ENCODE data around the gene CIAPIN1.
A peak's percentile ranks its signal among the peaks of the same experiment; 100 is the strongest.
"Not testable (repeated sequence)": the region's sequence is repeated elsewhere in the genome, so short reads cannot be mapped to it uniquely, and the experiment has no call there.

Gene CIAPIN1

DNA sequence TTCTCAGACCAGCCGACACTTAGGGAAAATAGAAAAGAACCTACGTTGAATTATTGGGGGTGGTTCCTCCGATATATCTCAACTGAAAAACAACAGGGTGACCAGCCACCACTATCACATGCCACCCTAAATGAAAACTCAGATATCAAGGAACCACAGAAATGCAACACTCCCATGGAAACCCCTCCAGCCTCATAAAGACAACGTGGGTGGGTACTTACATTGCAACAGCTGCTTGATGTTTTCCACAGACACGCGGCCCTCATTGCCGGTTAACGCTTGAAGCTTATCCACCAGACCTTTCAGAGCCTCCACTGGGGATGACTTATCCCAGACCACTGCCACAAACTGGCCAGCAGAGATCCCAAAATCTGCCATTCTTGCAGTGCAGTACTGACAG is 6.6 kb downstream of the CIAPIN1 start:
- DNase-seq (ENCODE audit: low spot score) = not testable (repeated sequence)

DNA sequence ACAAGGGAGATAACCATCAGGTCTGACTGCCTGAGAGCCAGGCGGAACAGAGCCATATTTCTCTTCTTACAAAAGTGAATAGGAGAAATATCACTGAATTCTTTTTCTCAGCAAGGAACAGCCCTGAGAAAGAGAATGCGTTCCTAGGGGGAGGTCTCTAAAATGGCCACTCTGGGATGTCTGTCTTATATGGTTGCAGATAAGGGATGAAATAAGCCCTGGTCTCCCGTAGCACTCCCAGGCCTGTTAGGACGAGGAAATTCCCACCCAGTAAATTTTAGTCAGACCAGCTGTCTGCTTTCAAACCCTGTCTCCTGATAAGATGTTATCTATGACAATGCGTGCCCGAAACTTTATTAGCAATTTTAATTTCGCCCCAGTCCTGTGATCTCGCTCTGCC is 7.2 kb downstream of the CIAPIN1 start:
- not testable (repeated sequence) for DNase-seq (ENCODE audit: low spot score)

DNA sequence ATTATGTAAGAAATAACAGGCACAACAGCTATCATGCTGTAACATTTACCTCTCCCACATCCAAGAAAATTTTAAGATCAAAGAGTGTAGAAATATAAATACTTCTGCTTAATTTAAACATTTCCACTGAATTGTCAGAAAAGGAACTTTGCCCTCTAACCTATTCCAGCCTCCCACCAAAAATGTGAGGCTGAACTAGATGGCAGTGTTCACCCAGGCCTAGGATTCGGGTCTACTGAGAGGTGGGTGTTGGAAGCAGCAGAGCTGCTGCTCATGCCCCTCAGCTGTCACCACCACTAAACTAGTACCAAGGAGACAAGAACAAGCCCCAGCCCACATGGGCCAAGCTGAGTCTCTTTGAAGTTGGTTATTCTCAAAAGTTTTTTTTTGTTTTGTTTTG is 11.3 kb downstream of the CIAPIN1 start:
- no peak for DNase-seq (ENCODE audit: low spot score)

DNA sequence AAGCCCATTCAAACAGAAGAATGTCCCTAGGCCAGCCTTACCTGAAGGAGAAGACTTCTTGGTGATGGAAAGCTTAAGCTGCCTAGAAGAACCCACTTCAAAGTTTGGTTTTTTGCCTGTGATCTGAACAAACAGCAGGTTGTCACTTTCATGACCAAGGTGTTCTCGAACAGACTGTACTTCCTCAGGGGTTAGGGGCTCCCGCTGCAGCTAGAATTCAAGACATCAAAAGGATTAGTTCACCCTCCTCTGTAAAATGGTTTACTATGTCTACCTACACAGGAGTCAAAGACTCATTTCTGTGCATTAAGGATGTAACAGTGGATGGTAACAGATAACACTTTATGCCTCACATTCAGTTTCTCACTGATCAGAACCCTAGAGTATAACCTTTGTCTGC is 13.2 kb downstream of the CIAPIN1 start:
- DNase-seq (ENCODE audit: low spot score) = no peak

DNA sequence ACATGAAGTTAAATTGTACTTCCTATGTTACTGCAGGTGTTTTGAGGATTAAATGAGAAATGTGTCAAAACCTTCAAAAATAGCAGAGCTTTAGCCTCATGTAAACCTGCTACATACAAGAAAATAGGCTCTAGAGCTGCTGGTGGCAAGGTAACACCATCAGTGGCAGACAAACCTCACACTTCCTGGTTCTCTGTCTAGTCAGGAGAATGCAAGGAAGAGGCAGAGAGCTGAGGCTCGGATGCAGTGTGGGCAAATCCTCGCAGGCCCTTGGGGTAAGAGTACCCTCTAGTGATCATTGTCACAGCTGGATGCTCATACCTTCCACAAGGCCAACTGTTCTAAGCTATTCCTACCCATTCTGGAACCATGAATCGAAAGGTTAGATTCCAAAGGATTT is 14.2 kb downstream of the CIAPIN1 start:
- DNase-seq (ENCODE audit: low spot score) = no peak

DNA sequence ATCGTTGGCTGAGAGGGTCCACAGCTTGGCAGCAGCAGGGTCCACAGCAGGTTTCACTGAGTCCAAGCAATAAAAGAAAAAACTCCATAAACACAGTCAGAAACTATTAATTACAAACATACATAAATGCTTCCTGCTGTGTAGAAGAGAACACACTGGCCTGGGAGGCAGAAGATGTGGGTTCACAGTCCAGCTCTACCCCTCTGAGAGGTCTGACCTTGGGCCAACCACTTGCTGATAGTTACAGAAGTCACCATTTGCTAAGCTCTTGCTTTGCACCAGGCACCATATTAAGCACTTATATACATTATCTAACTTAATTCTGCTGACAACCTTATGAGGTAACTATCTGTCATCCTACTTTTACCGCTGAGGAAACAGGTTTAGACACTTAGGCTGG is 14.7 kb downstream of the CIAPIN1 start:
- no peak for DNase-seq (ENCODE audit: low spot score)

DNA sequence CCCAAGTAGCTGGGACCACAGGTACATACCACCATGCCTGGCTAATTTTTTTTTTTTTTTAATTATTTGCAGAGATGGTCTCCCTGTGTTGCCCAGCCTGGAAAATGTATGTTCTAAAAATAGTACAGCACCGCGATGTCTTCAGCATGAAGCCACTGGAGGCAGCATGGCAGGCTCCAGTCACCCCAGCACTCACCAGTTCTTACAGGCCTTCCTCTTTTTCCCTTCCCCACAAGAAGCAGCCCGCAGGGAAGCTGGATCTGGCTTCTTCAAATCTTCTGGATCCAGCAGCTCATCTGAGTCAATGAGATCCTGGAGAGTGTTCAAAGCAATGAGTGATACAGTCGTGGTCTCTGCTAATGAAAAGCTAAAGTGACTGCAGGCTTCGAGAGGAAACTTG is 16.2 kb downstream of the CIAPIN1 start:
- DNase-seq (ENCODE audit: low spot score) = no peak

DNA sequence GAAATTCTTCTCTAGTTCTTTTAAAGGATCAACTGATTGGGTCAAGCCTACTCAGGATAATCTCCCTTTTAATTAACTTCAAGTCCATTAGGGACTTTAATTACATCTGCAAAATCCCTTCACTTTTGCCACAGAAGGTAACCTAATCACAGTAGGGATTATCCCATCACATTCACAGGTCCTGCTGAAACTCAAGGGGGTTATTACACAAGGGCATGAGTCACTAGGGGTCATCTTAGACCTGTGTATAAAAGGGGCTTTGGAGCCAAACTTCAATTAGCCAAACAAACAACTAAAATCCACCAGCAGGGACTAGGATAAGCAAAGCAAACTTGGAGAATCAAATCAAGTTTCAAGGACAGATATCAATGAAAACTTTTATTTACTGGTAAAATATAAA is 19.4 kb downstream of the CIAPIN1 start:
- no peak for DNase-seq (ENCODE audit: low spot score)

DNA sequence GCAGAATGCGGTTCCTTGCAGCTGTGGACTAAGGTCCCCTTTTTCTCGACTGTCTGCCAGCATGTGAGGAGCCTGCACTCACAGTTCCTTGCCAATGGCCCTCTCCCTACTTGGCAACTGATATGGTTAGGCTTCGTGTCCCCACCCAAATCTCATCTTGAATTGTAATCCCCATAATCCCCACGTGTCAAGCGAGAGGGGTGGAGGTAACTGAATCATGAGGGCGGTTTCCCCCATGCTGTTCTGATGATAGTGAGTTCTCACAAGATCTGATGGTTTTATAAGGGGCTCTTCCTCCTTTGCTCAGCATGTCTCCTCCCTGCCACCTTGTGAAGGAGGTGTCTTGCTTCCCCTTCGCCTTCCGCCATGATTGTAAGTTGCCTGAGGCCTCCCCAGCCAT is 19.9 kb downstream of the CIAPIN1 start:
- no peak for DNase-seq (ENCODE audit: low spot score)

DNA sequence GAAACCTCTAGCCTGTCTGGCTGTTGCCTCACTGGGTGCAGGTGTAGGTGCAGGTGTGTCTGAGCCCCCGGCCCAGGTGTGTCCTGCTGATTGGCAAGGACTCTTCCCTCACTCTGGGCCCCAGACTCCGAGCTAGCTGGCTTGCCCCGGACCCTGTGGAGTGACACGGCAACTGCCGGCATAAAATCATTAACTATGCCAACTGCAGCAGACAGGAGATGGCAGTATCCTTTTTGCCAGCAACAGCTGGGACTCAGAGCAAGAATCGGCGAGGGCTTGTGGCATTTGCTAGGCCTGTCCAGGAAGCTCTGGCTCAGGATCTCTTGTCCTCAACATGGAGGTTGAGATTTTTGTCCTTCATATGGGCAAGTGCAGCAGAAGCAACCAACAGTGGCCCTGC is 20.8 kb downstream of the CIAPIN1 start:
- DNase-seq (ENCODE audit: low spot score) = no peak

DNA sequence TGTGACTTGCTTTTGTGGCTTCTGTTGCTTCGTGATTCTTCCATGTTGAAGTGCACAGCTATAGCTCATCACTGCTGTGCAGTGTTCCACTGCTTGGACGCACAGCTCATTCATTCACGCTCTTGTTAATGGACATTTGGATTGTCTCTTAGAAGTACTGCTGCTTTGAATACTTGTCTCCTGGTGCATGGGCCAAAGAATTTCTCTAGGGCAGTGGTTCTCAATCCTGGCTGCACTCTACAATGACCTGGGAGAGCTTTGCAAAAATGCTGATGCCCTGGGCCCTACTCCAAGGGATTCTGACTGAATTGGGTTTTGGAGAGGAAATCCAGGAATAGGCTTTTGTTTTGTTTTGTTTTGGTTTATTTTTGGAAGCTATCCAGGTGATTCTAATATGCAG is 22.6 kb downstream of the CIAPIN1 start:
- DNase-seq (ENCODE audit: low spot score) = no peak

DNA sequence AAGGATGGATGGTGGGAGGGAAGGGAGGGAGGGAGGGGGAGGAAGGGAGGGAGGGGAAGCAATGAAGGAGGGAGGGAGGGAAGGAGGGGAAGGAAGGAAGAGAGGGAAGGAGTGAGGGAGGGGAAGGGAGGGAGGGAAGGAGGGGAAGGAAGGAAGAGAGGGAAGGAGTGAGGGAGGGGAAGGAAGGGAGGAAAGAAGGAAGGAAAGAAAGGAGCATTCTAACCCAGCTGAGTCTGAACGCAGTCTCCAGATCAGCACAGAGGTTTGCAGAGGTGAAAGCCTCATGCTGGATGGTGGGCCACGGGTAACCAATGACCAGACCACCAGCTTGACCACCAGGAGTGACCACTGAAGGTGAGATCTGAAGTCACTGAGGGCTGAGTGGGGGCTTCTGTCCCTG is 24.0 kb downstream of the CIAPIN1 start:
- DNase-seq (ENCODE audit: low spot score) = no peak

DNA sequence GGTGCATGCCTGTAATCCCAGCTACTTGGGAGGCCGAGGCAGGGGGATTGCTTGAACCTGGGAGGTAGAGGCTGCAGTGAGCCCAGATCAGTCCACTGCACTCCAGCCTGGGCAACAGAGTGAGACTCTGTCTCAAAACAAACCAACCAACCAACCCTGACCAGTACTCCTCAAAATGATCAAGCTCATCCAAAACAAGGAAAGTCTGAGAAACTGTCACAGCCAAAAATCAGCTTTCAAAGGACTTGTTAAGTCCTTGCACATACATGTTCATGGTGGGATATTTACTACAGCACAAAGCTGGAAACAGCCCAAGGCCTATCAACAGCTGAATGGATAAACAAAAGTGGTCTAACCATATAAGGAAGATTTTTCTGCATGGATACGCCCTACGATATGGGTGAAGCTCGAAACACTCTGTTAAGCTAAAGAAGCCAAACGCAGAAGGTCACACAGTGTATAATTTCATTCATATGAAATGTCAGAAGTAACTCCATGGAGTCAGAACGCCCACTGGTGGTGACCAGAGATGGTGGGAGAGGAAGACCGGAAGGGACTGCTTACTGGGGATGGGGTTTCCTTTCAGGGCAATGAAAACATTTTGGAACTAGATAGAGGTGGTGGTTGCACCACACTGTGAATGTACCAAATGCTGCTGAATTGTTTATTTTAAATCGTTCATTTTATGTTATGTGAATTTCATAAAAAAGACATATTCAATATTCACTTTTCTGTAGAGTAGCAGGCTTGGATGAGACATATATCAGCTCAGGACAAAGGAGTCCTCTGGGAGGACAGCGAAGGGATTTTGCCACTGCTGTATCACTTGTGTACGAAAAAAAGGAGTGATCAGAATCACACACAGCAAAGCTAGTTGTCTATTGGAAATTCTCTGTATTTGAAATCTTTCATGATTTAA is 24.9 kb downstream of the CIAPIN1 start:
- DNase-seq (ENCODE audit: low spot score) = peak; percentile 62

DNA sequence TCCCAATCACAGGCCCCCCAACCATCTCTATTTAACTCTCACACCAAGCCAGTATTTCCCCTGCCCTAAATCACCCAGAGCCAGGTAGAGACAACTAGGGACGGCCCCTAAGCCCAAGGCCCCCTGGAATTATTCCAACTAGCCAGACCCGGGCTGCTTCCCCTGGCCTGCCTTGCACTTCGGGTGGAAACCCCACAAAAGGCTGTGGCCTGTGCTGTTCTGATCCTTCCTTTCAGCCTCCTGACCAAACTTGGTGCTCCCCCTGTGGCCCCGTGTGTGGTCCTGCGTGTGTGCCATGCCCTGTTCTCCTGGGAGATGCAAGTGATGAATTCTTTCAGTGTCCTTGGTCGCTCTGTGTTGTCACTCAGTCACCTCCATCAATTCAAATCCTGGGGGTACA is 27.7 kb downstream of the CIAPIN1 start:
- no peak for DNase-seq (ENCODE audit: low spot score)

DNA sequence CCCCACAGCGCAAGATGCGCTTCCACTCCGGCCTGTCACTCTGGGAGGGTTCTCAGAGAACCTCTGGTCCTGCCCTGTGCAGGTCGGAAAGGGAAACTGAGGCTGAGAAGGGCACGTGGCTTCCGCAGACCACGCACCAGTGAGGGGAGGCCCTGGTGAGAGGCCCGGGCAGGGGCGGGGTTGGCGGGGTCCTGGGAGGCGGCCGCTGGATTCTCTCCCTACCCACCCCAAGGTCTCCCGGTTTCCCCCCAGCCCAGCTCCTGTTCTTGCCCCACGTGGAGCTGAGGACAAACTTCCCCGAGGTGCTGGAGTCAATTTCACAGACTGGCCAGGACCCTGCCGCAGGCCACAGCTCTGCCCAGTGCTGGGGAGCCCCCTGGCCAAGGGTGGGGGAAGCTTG is 31.1 kb downstream of the CIAPIN1 start:
- DNase-seq (ENCODE audit: low spot score) = no peak

DNA sequence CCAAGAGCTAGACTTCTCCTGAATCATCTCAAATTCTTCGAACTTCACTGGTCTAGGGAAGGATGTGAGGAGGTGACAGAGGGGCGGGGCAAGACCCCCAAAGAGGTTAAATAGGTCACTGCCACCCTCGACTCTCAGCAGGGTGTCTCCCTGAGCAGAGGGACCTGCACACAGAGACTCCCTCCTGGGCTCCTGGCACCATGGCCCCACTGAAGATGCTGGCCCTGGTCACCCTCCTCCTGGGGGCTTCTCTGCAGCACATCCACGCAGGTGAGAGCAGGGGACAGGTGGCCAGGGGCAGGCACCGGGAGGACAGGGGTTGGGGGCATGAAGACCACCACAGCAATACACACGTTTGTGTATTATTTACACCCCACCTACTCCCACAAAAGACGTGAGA is 33.5 kb downstream of the CIAPIN1 start:
- DNase-seq (ENCODE audit: low spot score) = no peak

DNA sequence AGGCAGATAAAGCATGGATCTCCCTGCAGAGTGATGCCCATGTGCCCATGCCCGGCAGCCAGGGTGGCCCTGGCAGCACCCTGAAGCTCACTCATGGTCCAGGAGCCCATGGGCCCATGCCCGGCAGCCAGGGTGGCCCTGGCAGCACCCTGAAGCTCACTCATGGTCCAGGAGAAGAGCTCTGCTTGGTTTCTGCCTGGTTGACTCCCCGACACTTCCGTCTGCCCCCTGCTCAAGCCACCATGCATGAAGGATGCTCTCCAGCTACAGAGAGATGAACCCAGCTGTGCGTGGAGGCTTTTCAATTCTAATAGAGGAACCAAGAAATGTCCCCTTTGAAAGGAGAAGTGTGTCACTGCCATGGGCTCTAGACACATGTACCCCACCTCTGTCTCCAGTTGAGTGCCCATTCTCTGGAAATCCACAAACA is 33.9 kb downstream of the CIAPIN1 start:
- DNase-seq (ENCODE audit: low spot score) = no peak

DNA sequence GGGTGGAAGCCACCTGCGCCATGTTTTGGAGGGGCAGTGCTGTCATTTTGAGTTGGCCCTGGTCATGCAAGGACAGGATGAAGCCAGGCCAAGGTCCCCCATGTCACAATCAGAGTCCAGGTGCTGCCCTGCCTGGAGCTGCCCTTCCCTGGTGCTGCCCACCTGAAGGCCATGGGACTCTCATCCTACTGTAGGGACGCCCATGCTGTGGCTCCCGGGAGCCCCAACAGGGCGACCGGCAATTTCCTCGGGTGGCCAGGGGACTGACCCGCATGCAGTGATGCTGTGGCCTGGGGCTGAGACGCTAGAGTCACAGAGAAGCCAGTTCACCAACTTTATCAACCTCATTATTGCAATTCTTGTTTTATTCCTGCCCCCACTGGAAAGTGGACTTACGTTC is 34.6 kb downstream of the CIAPIN1 start:
- DNase-seq (ENCODE audit: low spot score) = no peak

DNA sequence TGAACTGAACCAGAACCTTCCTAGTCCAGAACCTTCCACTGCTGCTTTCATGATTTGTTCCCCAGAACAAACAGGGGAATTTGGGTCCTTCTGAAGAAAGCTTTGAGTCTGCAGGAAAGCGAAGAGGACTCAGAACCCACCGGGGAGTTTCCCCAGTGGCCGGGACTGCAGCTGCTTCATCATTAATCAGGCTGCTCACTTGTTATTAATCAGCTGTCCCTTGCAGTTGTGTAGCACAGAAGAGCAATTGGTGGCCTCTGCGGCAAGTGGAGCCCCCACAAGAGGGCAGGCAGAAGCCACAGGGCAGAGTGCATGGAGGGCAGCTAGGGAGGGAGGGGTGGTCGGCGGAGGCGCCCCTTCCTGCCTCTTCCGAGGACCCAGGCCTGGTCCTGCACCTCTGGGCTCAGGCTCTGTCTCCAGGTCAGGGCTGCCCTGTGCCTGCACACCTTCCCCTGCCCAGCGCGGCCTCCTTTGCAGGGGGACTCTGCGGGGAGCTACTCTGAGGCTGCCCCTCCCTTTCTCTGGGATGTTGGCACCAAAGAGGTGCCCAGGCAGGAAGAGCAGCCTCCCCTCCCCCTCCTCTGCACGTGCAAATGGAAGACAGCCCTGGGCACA is 35.7 kb downstream of the CIAPIN1 start:
- no peak for DNase-seq (ENCODE audit: low spot score)

DNA sequence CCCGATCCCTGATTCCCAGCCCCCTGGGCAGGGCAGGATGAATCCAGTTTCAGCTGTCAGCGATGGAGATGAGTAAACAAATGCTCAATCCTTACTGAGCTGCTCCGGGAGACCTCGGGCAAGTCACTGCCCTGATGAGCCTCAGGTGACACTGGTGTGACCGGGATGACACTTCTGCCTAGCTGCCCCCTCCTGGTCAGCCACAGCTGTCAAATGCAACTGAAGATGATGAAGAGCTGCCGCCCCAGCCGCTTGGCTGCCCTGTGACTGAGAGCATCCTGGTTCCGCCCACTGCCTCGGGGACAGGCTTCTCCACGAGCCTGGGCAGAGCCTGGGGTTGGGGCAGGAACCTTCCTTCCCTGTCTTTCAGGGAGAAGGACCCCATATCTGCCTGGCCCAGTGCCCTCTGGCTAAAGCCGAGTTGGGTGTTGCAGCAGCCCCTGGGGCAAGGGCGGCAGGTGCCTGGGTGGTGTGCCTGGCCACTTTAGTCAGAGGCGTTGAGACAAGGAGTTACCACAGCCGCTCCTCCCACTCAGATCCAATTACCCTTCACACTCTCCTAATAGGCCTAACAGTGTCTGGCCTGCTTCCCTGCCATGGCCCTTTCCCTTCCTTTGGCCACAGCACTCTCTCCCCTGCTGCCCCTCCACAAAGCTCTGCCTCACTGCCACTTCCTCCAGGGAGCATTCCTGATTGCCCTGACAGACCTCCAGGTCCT is 37.2 kb downstream of the CIAPIN1 start:
- peak; percentile 60 for DNase-seq (ENCODE audit: low spot score)

DNA sequence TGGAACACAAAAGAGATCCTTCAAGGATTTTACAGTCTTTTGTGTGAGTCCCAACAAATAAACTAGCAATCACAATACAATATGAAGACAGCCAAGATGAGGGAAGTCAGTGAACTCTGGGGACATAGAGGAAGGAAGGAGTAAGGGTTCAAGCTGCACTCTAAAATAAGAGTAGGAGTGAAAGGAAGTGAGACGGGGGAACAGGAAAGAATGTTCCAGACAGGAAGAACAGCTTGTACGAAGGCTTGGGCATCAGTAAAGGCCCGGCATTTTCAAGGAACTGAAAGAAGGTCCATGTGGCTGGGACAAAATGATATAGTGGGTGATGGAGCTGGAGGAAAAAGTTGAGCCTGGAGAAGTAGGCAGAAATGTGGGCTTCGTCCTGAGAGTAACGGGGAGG is 38.1 kb downstream of the CIAPIN1 start:
- DNase-seq (ENCODE audit: low spot score) = no peak

DNA sequence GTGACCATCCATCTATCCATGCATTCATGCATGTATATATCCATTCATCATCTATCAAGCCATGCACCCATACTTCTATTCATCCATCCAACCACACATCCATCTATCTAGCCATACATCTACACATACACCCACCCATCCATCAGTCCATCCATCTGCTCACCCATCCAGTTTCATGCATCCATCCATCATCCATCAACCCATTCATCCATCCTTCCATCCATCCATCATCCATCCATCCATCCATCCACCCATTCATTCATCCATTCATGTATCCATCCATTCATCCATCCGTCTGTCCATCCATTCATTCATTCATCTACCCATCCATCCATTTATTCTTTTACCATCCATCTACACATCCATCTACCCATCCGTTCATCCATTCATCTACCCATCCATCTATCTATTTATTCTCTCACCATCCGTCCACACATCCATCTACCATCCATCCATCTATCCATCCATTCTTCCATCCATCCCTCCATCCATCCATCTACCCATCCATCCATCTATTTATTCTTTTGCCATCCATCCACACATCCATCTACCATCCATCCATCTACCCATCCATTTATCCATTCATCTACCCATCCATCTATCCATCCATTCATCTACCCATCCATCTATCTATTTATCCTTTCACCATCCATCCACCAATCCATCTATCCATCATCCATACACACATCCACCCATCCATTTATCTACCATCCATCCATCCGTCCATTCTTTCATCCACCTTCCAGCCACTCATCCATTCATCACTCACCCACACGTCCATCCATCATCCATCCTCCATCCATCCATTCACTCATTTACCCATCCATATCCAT is 39.4 kb downstream of the CIAPIN1 start:
- DNase-seq (ENCODE audit: low spot score) = no peak
